DMS79 treated with DMSO at 0.1 percent for 48 hours (cell line): ENCODE data around the gene ACSBG1.

Experiments
- DNase-seq: peaks from one replicate; lab custom pipeline; 2025; lab: John Stamatoyannopoulos, UW

ACSBG1 gene

GRCh38 chr15:78220713-78221112, 13.7 kb downstream of the ACSBG1 start:
- DNase-seq: no peak

DNA sequence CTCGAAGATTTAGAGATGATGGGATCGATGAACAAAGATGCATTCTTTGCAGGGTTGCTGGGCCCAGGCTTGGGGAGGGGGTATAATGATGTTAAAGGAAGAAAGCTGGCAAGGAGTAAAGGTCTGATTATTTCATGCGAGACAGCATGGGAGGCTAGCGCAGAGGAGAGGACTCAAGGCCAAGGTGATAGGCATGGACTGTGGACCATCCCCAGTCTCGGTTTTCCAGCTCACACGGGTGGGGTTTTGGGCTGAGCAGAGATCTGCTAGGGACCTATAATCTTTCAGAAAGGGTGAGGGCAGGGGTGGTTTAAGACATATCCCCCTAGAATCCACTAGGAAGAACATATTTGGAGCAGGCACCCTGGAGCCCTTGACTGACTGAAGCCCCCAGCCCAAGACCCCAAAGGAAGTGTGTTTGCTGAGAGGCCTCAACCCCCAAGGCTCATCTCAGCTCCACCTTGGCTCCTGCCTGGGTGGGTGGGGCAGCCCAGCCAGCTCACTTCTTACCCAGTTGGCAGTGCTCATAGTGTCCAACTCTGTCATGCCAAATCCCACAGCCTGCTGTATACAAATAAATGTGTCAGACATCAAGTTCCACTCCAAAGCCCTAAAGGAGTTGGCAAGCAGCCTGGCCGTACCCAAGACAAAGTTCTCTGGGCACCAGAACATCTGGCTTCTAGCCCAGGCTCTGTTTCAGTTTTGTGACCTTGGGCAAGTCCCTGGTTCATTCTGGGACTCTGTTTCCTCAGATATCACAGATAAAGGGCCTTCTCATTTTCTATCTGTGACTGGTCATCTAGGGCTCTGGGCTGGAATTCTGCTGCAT, 17.9 kb downstream of the ACSBG1 start:
- peak; percentile 10 for DNase-seq

DNA sequence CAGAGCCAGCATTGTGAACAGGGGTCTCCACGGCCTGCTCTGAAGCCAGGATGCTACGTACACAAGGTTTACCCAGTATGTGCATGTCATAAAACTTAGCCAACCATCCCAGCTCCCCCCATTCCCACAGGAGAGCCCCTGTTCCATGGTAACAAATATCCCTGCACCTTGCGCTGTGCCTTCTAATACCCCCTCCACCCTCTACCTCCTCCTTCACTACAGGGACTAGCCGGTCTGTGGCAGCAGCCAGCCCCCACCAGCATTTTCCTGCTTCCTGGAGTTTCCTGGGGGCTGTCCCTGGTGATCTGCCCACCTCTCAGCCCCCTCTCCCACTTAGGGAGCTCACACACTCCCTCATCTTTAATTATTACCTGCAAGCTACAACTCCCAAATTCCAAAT, 20.4 kb downstream of the ACSBG1 start:
- no peak for DNase-seq

DNA sequence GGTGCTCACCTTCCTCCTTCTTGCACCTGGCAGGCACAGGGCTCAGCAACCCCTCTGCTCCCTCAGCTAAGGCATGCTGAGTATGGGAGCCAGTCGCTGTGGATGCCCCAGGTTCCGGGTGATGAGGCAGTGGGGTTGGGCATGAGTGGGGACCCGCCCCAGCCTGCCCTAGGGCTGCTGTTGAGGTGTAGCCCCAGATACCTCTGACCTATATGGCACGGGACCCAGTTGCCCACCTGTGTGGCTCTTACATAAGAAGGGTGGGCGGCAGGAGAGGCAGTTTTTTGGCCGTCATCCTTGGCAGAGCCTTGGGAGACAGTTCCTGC, 21.0 kb downstream of the ACSBG1 start:
- DNase-seq: no peak

DNA sequence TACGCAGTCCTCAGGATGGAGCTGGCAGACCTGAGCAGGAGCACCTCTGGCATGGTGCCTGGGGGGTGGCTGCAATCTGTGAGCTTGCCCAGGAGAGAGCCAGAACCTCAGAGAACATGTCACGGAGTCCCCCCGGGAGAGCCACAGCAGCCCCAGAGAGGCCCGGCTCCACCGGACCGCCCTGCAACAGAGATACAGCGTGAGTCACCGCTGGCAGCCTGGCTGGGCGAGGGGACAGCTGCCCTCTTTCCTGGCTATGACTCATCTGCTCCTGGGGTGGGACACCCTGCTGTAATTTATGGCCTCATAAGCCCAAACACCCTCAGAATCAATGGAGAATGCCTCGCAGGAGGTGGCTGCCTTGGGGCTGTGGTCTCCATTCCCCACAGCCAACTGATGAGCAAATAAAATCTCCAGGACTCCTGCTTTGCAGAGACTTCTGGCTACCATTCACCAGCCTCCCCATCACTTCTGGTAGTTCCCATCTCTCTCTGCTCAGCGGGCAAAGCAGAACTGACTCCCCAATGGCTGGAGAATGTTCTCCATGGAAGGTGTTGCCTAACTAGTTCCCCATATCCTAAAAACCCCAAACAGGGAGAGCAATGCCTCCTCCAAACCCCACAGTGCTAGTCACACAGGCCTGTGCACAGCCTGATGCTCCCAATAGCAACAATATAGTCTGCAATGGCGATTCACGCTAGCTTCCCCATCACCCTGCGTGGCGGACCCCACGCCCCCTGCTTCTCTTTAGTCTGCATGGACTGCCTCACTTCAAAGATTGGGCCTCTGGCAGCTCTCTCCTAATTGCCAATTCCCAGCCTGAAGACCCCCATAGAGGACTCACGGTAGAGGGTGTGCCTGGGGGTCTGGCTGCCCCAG, 21.6 kb downstream of the ACSBG1 start:
- DNase-seq: no peak

DNA sequence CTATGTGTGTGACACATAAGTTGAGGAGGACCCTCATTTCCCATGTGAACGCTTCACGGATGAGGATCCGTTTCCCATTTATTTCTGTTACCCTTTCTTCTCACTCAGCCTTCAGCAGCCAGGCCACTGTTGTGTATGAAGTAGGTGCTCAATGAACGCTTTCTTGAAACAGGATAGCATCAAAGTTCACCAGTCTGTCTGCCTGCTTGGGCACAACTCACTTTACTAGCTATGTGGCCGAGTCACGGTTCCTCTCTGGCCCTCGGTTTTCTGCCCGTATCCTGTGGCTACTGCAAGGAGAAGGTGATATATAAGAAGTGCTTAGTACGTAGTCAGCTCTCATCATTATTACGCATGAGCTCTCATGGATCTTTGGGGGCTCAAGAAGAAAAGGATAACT, 22.4 kb downstream of the ACSBG1 start:
- DNase-seq: no peak

DNA sequence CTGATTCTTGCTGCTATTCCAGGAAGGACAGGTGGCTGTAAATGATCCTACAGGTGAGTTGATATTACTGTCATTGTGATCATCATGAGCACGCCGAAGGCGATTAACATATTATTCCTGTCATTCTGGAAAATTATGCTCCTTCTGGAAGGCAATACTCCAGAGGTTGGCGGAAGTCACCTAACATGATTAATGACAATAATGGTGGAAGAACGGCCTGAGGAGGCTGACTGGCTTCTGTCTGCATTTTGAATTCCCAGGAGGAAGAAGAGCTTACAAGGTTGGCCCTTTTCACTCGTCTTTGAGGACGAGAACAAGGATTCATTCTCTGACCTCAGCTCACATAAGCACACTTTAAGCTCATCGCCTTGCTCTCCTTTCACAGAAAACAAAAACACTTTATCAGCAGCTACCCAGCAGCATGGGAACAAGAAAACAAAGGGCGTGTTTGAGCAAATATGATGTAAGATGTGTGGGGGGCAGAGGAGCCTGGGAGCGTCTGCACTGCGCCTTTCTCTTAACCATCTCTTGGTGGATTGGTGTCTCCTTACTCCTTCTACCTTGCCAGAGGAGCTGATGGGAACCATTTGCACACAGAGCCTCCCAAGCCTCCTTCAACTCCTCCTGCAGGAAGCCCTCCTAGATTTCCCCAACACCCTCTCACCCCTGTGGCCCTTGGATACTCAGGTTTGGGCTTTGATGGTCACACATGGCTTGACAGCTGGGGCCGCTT, 23.0 kb downstream of the ACSBG1 start:
- no peak for DNase-seq

GRCh38 chr15:78210349-78210717, 24.0 kb downstream of the ACSBG1 start:
- DNase-seq: no peak

DNA sequence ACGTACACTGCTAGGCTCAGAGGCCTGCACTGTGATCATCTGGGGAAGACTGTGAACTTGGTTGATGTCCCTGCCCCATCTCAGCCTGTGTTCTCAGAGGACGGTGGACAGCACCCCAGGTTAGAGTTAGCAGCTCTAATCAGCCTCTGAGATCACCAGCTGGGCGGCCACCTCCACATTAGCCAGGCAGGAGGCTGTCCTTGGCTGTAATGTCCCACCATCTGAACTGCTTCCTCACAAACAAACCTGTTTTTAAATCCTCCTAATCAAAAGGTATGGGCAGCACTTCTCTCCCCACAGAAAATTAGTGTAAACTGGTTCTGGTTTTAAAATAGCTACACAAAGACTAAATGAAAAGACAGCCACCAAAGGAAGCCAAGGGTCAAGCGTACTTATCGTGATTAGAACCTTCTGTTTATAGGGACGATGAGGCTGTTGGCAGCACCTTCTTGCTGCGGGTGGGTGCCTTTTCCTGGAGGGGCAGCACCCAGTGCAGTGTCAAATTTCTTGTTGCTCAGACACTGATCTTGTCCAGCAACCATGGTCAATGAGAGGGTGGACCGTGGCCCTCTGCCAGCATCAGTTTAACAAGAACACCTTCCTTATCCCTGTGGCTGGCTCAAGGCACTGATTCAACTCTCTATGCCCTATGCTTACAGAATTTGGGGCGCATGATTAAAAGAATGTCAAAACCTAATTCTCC, 24.6 kb downstream of the ACSBG1 start:
- DNase-seq: no peak

GRCh38 chr15:78208887-78209645, 25.3 kb downstream of the ACSBG1 start:
- no peak for DNase-seq

DNA sequence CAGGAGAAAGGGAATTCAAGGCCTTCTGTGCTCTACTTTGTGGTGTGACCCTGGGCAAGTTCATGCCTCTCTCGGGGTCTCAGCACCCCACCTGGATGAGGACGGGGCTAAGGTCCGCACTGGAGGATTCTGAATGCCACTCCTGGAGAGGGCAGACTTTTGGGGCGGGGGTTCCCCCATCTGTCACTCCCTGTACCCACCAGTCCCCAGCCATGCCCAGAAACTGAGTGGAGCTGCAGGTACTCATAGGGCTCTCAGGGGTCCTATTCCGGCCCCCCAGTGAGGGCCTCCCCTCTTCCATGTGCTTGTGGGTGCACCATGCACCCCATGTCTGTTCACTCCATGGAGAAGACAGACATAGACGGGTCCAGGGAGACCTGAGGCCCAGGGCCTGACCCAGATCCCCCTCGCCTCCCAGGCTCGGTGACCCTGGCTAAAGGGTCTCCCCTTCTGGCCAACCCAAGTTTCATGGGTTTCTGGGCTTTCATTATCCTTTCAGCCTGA, 26.0 kb downstream of the ACSBG1 start:
- no peak for DNase-seq

GRCh38 chr15:78207641-78208340, 26.6 kb downstream of the ACSBG1 start:
- DNase-seq: no peak

DNA sequence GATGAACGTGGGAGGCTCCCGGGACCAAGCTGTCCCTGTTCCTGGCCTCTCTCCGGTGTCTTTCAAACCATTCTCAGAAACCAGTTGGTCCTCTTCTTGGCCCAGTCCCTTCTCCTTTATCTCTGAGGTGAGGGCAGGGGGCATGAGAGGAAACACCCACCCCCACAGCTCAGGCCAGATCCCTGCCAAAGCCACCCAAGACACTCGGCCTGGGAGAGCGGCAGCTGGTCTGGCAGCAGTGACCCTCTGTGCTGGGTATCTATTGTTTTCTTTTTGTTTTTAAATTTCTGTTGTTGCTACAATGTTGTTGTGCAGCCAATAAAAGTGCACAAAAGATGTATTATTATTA, 27.3 kb downstream of the ACSBG1 start:
- DNase-seq: no peak

GRCh38 chr15:78206326-78207109, 27.8 kb downstream of the ACSBG1 start:
- no peak for DNase-seq

DNA sequence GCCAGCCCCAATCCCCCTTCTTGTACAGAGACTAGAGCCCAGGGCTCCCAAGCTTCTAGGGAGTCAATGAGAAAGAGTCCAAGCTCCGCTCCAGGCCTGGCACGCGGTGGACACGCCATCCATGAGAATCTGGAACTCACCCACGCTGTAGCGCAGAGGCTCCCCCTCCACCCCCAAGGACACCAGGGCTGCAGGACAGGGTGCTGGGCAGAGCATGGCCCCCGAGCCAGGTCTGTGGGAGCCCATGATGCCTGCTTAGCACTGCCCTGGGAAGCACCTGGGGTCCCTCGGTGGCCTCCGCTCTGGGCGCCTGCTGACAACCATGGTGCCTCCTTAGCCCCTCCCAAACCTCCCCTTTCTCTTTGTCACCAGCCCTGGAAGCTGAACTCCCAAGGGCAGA, 28.5 kb downstream of the ACSBG1 start:
- DNase-seq: no peak

GRCh38 chr15:78205337-78205736, 29.0 kb downstream of the ACSBG1 start:
- DNase-seq: no peak

- no peak for DNase-seq
Observed at GRCh38 chr15:78204351-78205309, 29.7 kb downstream of the ACSBG1 start.

DNA sequence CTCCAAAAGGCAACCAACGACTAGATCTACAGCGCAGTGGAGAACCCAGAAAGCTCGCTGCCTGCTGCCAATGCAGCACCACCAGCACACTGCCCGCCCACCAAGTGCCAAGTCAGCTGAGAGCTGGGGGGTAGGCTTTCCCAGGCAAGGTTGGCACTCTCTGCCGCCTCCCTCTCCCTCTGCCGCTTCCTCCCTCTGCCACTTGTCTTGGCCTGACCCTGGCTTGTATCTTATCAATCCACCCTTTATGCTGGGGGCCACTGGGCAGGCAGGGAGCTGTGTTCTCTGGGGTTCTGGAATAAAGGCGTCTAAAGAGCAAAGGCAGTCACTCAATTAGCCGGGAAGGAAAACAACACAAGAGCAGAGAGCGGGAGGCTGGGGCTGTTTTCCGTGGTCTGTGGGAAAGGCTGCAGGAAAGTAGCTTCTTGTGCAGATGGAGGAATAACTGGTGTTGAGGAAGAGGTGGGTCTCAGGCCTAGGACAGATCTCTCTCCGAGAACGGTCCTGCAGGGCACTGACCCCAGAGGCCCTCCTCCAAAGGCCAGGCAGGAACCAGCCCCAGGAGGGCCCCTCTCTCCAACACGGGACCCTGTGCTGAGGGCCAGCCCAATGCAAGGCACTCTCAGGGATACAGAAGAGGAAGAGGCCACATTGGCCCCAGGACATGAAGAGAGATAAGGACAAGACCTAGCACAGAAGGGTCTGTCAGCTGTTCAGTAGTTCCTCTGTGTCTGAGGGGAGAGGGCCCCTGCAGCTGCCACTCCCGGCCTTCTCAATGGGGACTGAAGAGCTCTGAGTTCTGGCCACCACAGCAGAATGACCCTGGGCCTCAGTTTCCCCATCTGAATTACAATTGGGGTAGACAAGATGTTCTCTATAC, 30.8 kb downstream of the ACSBG1 start:
- no peak for DNase-seq
